HG03558 (cell line): ENCODE data around the gene SNAP23.

Source experiments
- ATAC-seq: cut with Tn5 transposase; IDR thresholded peaks from one replicate; pipeline ENCODE4 v1.9.1; 2021; ENCODE audit warnings: moderate number of reproducible peaks; ENCODE audit not compliant: unreplicated experiment; ENCODE audit errors: extremely low read depth

The SNAP23 gene

GRCh38 chr15:42493679-42494078 lies 1.8 kb upstream of the SNAP23 start:
- no peak for ATAC-seq

DNA sequence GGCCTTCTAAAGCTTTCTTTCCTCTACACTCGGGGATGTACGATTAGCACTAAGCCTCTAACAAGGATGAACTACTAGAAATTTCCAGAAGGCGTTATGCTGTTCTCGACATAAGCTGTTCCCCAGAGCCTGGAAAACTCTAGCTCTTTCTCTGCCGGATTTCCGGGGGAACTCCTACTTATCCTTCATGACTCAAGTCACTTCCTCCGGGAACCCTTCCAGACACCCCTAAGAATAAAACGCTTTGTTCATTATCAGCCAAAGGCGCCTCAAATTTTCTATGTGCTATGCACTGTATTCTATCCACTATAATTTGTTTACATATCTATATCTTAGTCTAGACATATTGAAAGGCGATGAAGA lies 455 bp upstream of the SNAP23 start:
- ATAC-seq: no peak

- no peak for ATAC-seq
Measured at GRCh38 chr15:42498212-42499068, 3.0 kb downstream of the SNAP23 start.

DNA sequence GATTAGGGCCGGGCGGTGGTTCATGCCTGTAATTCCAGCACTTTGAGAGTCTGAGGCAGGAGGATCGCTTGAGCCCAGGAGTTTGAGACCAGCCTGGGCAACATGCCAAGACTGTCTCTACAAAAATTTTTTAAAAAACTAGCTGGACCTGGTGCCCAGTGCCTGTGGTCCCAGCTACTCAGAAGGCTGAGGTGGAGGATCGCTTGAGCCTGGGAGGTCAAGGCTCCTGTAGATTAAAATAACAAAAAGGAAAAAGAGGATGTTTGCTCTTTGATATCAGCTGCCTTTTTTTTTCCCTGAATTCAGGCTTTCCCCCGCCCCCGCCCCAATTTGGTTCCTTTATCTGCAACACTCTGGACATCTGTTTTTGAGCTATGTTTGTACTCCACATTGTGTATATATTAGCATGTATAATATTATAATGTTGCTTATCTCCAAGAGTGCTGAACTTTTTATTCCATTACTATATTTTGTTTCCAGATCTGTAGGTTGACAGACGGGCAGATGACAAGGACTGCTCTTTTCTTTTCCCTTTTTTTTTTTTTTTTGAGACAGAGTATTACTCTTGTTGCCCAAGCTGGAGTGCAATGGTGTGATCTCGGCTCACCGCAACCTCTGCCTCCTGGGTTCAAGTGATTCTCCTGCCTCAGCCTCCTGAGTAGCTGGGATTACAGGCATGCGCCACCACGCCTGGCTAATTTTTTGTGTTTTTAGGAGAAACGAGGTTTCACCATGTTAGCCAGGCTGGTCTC lies 4.6 kb downstream of the SNAP23 start:
- no peak for ATAC-seq

DNA sequence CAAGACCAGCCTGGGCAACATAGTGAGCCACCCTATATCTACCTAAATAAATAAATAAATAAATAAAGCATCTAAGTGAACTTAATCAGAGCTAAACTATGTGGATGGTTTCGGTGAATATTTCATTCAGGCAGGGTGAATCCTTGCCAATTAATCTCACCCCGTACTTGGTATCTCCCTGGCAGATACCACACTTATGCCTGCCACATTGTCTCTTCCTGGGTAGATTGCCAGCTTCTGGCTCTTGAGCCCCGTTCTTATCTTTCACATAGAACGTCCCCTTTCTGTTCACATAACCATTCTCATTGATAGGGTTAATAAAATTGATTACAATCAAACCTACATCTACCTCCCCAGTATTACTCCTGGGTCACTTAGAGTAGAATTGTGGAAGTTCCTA lies 7.0 kb downstream of the SNAP23 start:
- ATAC-seq: no peak

GRCh38 chr15:42503825-42504224 lies 8.4 kb downstream of the SNAP23 start:
- no peak for ATAC-seq

DNA sequence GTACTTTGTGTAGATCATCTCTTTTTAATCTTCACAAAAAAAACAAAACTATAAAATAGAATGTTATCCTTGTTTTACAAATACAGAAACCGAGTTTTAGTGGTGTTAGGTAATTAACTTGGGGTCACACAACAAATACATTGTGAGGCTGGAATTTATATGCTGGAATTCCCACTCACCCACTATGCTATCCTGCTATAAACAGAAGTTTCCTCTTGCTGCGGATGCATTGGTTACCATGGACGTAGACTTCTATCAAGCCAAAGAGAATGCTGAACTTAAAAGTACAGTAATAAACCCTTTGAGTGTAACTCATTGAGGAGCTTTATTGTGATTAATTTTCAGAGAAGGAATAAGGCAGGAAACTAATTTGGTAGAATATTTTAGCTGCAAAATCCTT lies 9.2 kb downstream of the SNAP23 start:
- ATAC-seq: peak; percentile 17

DNA sequence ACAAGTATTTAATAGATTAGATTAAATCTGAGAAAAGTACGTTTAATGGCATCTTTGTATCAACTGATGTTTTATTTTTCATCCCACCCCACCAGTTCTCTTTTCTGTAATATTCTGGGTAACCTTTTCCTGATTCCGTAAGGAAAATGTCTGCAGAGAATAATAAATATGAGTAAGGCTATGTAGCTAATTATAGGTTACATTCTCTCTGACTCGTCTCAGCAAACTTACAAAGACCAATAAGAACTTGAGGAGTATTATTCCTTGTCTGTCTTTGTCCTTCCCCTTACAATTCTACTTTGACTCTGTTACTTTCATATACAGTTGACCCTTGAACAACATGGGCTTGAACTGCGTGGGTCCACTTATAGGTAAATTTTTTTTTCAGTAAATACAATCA lies 12.1 kb downstream of the SNAP23 start:
- ATAC-seq: no peak

DNA sequence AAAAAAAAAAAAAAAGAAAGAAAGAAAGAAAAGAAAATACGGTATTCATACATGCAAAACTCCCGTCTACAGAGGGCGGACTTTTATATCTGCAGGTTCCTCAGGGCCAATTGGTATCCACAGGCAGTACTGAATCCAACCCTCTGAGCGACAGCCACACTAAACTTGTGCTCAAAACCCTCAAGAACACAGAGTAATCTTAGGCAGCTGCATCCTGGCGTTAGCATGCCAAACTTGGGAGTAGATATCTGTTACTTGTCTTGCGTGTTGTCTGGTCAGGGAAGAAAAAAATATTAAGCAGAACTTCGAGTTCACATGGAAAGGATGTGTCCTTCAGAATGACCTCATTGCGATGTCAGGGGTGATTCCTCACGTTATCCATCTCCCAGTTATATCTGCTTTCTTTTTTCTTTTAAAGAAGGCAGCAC lies 12.8 kb downstream of the SNAP23 start:
- ATAC-seq: no peak

DNA sequence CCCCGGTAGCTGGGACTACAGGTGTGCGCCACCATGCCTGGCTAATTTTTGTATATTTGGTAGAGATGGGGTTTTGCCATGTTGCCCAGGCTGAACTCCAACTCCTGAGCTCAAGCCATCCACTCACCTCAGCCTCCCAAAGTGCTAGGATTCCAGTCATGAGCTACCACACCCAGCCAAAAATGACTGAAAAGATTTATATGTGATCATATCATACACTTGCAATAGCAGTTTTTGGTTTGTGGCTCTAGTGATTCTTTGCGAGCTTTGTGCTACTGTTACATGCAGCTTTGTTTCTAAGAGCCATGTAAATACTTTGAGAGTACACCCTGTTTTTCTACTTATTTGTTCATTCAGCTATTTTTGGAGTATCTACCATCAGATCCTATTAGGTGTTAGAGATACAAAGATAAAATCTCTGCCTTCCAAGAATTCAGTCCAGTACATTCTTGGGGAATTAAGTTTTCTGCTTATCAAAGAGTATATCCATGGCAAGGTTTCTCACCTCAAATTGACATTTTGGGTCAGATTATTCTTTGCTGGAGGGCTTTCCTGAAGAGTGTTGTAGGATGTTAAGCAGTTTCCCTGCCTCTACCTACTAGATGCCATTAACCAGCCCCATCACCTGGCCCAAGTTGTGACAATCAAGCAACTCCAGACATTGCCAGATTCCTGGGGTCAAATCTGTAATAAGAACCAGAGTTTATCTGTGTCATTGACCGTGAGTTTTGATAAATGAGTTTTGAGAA lies 15.0 kb downstream of the SNAP23 start:
- no peak for ATAC-seq

GRCh38 chr15:42511007-42511391 lies 15.6 kb downstream of the SNAP23 start:
- ATAC-seq: no peak

DNA sequence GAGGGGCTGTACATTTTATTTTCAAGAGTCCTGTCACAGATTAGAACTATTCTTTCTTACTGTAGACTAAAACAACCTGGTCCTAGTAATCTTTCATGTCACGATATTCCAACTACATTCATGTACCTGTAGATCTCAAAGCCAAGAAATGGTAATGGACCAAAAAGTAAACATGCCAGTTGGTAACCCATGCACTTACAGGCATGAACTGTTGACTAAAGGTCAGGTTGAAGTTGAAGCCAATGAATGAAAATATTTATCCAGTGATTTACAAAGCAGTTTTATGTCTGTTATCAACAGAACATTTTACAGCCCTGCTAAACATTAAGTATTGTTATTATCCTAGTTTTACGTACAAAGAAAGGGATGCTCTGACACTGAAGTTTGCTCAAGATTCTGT lies 27.9 kb downstream of the SNAP23 start:
- ATAC-seq: no peak

DNA sequence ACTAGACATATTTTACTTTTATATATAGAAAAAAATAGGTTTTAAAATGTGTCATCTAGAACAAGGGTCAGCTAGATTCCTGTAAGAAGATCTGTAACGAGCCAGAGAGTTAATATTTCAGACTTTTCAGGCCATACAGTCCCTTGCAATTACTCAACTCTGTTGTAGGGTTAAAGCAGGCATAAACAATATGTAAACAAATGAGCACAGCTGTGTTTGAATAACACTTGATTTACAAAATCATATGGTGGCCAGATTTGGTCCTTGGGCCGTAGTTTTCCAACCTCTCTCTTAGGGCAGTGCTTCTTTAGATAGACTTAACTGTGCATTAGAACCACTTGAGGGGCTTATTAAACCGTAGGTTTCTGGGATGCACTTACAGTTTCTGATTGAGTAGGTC lies 33.5 kb downstream of the SNAP23 start:
- ATAC-seq: no peak

DNA sequence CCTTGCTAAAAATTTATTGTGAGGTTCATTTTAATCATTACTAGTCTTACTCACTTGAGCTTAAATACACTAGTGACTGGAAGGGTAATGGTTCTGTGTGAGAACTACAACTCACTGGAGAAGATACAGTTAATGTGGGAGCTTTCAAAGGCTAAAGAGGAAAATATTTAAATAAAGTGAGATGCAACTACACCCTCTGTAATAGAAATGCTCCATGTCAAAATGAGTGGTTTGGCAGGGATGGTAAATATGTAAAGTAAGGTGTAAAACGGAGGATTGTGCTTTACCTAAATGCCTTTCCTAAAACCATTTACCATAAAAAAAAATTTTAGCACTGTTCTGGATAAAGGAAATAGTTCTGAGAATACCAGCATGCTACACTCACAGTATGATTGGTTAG lies 37.8 kb downstream of the SNAP23 start:
- ATAC-seq: no peak

- no peak for ATAC-seq
Measured at GRCh38 chr15:42544853-42545629, 49.6 kb downstream of the SNAP23 start.

DNA sequence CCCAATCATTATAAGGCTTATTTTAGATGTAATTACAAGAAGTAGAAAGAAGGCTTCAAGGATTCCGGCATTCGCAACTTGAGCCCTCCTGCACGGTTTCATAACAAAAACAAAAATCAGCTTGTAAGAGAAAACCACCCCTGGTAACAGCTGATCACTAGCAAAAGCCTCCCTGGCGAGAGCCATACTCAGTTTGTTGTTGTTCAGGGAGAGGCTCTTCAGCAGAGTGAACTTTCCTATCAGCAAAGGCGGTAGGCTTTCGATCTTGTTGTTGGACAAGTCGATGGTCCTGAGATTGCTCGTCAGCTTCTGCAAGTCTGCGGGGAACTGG lies 52.4 kb downstream of the SNAP23 start:
- ATAC-seq: no peak

GRCh38 chr15:42548249-42549031 lies 53.0 kb downstream of the SNAP23 start, which contains the start of the genes HAUS2 and LRRC57:
TSS of gene HAUS2 (plus strand) at chr15:42548838. CDS start at chr15:42548873, 35 bp downstream.
TSS of gene LRRC57 (minus strand) at chr15:42548793. CDS start at chr15:42548434, 359 bp downstream.
- ATAC-seq: peak; percentile 67

DNA sequence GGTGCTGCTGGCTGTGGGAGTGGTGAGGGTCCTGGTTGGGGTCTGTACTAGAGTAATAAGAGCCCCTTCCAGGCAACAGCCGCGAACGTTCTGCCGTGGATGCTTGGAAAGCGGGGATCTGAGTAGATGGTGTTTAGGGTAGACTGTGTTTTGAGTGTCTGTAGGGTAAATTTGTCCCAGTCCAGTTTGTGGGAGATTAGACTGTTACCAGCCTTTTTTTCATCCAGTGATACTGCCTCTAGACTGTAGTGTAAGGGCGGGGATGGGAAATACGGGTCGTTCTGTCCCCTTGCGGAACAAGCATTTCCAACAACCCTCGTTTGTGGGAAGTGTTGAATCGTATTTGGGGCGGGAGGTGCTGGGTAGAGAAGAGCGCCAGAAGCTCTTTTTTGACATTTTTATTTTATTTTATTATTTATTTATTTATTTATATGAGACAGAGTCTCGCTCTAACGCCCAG lies 53.6 kb downstream of the SNAP23 start:
- ATAC-seq: no peak

- ATAC-seq: no peak
Measured at GRCh38 chr15:42549741-42550392, 54.4 kb downstream of the SNAP23 start.
